Activated CD4-positive, alpha-beta T cell treated with anti-CD3 and anti-CD28 coated beads, Interleukin-2, amount 10 ng/mL, durations not matched to agents 24 days and 14 days (primary cell): ENCODE data around the gene CHRNA7. TPM values are rescaled to one million over a fixed set of nuclear protein-coding genes. Genes with fewer than 3 reads are reported as not detected.
"Not testable (repeated sequence)": the region's sequence is repeated elsewhere in the genome, so short reads cannot be mapped to it uniquely, and the experiment has no call there.

Experiments used
- DNase-seq: peaks from one replicate; pipeline ENCODE4 v3.0.0; 2022
- H3K27ac Mint-ChIP-seq: one replicate; pipeline ENCODE4 v1.8.0; 2022; ENCODE audit warnings: mild to moderate bottlenecking, mixed read lengths
- H3K27me3 Mint-ChIP-seq: one replicate; pipeline ENCODE4 v1.8.0; 2022; ENCODE audit warnings: mixed read lengths
- H3K36me3 Mint-ChIP-seq: one replicate; pipeline ENCODE4 v1.8.0; 2022; ENCODE audit warnings: low read depth, mild to moderate bottlenecking, mixed read lengths
- H3K4me1 Mint-ChIP-seq: one replicate; pipeline ENCODE4 v1.8.0; 2021; ENCODE audit warnings: mixed read lengths
- H3K4me3 Mint-ChIP-seq: one replicate; pipeline ENCODE4 v1.8.0; 2022; ENCODE audit warnings: mild to moderate bottlenecking, moderate library complexity, mixed read lengths
- H3K9me3 Mint-ChIP-seq: one replicate; pipeline ENCODE4 v1.8.0; 2021; ENCODE audit warnings: mixed read lengths
- intact Hi-C: fragments of 100-400 bp; cut with micrococcal nuclease; formaldehyde crosslinking; loops from one replicate; pipeline ENCODE4 v1.15.1; 2023
- total RNA-seq: library from RNA; stranded (reverse); gene quantifications from 2 replicates; pipeline ENCODE4 v1.2.3, GENCODE V29; 2022

Gene CHRNA7
- total RNA-seq, 1 donor from 2014 or later, result not detected

DNA sequence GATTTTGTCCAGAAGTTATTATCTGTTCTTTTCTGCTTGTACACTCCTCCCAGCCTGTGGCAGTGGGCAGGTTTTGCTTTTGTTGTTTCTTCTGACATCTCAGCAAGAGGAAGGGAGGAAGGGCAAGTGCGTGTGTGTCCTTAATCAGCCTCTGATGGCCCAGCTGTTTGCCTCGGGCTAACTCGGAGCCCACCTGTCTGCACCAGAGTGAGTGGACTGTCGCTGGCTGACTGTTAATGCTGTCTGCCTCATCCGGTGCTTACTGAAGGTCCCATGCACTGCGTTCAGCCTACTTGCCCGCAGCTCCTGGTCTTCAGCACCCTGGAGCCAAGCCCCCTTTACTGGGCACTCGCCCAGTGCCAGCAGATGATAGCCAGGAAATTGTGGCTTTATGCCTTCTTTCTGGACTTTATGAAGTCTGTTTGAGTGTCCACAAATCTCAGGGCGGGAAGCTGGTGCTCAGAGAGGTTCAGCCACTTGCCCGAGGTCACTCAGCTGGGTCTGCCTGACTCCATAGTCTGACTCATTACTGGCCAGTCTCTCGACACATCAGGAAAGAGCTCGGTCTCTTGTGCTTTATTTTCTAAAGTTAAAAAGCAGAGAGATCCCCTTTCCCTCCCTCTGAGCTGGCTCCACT lies 89.5 kb downstream of the CHRNA7 start:
- H3K27me3 Mint-ChIP-seq, result no peaks in the 10 kb centered on the region
- H3K4me1 Mint-ChIP-seq, result no peaks in the 10 kb centered on the region
- no peak overlapping the region for H3K27ac Mint-ChIP-seq
- H3K4me3 Mint-ChIP-seq, result no peak overlapping the region
- H3K36me3 Mint-ChIP-seq, result no peaks in the 10 kb centered on the region
- no peak for DNase-seq
- intact Hi-C loops, result no loop called here
- H3K9me3 Mint-ChIP-seq, result no peaks in the 10 kb centered on the region

DNA sequence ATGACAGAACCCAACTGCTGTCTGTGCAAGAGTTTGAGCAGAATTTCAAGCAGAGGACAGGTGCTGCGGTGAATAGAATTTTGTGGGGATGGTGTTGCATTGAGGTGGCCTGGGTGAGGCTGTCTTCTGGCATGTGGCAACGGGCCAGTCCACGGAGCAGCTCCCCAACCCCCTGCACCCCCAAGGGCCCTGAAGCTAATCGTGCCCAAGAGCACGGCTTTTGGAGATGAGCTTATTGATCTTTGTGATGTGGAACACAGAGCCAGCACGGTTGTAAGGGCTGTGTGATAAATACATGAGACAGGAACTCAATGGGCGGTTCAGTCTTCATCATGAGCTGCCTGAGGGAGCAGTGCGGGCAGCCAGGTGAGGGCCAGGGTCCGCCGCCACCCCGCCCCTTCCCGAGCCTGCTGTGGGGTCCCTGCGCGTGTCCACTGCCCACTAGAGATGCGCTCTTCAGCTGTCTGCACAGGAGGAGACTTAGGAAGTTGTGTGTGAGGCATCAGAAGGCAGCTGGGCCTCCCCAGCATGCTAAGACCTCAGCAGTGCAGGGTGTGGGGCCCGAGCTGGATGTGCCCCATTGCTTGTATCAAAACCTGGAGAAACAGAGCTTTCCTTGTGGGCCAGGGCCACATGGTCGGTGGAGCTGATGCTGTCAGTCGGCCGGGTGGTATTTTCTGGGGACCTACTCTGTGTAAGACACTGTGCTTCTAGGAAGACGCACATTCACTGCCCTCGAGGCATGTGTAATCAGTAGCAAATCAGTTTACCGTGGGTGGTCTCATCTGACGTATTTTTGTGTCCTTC lies 90.5 kb downstream of the CHRNA7 start:
- H3K27me3 Mint-ChIP-seq, result no peaks in the 10 kb centered on the region
- DNase-seq, result no peak
- H3K36me3 Mint-ChIP-seq, result no peaks in the 10 kb centered on the region
- no peaks in the 10 kb centered on the region for H3K9me3 Mint-ChIP-seq
- H3K4me3 Mint-ChIP-seq, result no peak overlapping the region
- intact Hi-C loops, result no loop called here
- no peaks in the 10 kb centered on the region for H3K4me1 Mint-ChIP-seq
- no peak overlapping the region for H3K27ac Mint-ChIP-seq

DNA sequence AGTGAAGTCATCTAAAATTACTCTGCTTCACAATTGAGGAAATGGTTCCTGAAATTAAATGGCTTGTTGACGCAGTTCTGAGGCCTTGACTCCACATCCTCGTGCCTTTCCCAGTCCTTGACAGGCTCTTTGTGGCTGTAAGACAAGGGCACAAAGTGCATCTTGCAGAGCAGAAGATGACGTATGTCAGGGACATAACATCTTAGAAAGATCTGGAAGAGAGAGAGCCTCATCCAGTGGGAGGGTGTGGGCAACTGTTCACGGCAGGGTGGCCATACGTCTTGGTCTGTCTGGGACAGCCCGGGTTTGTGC lies 91.0 kb downstream of the CHRNA7 start:
- no peaks in the 10 kb centered on the region for H3K4me1 Mint-ChIP-seq
- H3K27me3 Mint-ChIP-seq, result no peaks in the 10 kb centered on the region
- H3K4me3 Mint-ChIP-seq, result no peak overlapping the region
- H3K9me3 Mint-ChIP-seq, result no peaks in the 10 kb centered on the region
- no peak for DNase-seq
- H3K36me3 Mint-ChIP-seq, result no peaks in the 10 kb centered on the region
- no peak overlapping the region for H3K27ac Mint-ChIP-seq
- intact Hi-C loops, result no loop called here

DNA sequence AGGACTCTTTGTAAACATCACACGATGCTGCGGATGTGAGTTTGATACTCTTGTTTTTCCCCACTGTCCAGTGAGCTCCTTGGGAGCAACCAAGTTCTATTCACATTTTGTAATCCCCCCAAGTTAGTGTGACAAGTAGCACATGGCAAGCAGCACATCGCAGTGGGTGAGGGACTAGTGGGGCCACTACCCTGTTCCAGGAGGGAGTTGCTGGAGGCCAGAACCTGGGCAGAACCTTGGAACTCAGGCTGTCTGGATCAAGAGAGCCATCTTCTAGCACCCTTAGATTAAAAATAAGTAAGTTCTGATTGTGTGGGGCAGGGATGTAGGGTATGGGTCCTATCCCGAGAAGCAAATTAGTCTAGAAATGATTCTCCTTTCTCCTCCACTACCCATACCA lies 91.7 kb downstream of the CHRNA7 start:
- Mint-ChIP-seq H3K36me3 (no peaks in the 10 kb centered on the region), H3K4me1 (no peaks in the 10 kb centered on the region), H3K27me3 (no peaks in the 10 kb centered on the region), H3K9me3 (no peaks in the 10 kb centered on the region), H3K4me3 (no peak overlapping the region), H3K27ac (no peak overlapping the region)
- no peak for DNase-seq
- intact Hi-C loops, result no loop called here

DNA sequence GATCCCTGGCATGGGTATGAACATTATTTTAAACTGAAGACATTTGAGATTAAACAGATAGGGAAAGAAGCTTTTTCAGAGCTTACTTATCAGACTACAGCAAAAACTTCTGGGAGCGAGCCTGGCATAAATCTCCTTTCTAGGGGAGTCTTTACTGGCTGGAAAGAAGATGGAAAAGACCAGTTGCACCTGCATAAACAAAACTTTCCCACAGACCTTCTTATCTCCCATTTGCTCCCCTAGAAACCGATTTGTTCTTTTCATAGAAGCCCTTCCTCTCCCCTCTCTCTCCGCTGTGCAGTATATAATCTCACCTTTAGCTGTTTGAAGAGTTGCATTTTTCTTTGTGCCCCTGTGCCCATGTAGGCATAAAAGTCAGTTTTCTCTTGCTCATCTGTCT lies 93.2 kb downstream of the CHRNA7 start:
- Mint-ChIP-seq H3K4me3 (no peak overlapping the region), H3K9me3 (no peaks in the 10 kb centered on the region), H3K36me3 (no peaks in the 10 kb centered on the region), H3K27ac (no peak overlapping the region), H3K4me1 (no peaks in the 10 kb centered on the region), H3K27me3 (peaks cover 6% of the 10 kb centered on the region)
- no peak for DNase-seq
- intact Hi-C loops, result no loop called here

DNA sequence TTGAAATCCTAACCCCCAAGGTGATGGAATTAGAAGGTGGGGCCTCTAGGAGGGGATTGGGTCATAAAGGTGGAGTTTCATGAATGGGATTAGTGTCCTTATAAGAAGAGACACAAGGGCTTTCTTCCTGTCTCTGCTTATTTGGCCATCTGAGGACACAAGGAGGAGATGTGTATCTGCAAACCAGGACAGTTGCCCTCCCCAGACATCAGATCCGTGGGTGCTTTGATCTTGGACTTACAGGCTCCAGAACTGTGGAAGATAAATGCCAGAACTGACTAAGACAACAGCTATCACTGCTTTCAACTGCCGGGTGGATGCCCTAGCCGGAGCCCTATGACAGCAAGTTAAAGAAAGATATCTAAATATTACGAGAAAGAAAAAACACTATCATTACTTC lies 94.4 kb downstream of the CHRNA7 start:
- no peak overlapping the region for H3K27ac Mint-ChIP-seq
- H3K36me3 Mint-ChIP-seq, result no peaks in the 10 kb centered on the region
- H3K4me1 Mint-ChIP-seq, result no peaks in the 10 kb centered on the region
- H3K27me3 Mint-ChIP-seq, result peaks cover 9% of the 10 kb centered on the region
- no peak for DNase-seq
- intact Hi-C loops, result no loop called here
- H3K4me3 Mint-ChIP-seq, result no peak overlapping the region
- H3K9me3 Mint-ChIP-seq, result no peaks in the 10 kb centered on the region

DNA sequence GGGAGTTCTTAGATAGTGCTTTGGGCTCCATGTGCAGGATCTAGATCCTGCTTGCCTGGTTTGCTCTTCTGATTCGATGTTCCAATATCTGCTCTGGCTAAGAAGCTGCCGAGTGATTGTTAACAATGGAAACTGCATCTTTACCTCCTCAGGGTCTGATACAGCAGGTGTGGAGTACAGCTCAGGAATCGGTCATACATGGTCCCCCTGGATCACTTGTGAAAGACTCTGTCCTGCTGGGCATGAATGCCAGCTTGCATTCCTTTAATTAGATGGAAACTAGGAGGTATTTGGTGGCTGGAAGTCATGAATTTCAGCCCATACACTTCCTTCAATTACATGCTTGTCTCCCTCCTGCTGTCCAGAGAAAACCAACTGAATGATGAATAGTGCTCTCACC lies 95.3 kb downstream of the CHRNA7 start:
- DNase-seq, result no peak
- Mint-ChIP-seq H3K27me3 (peaks cover 9% of the 10 kb centered on the region), H3K36me3 (no peaks in the 10 kb centered on the region), H3K4me3 (no peak overlapping the region), H3K27ac (no peak overlapping the region), H3K4me1 (no peaks in the 10 kb centered on the region), H3K9me3 (no peaks in the 10 kb centered on the region)
- intact Hi-C loops, result no loop called here

DNA sequence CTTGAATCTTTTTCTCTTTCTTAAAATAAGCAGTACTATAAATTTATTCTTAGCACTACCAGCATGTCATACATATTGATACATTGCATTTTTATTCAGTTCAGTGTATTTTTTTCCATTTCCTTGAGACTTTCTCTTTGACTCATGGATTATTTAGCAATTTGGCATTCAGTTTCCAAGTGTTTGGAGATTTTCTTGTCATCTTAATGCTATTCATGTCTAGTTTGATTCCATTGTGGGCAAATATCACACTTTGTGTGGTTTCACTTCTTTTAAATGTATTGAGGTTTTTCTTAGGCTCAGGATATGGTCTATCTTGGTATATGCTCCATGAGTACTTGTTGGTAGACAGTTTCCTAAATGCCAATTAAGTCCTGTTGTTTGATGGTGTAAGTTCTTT lies 99.5 kb downstream of the CHRNA7 start:
- intact Hi-C loops, result no loop called here

DNA sequence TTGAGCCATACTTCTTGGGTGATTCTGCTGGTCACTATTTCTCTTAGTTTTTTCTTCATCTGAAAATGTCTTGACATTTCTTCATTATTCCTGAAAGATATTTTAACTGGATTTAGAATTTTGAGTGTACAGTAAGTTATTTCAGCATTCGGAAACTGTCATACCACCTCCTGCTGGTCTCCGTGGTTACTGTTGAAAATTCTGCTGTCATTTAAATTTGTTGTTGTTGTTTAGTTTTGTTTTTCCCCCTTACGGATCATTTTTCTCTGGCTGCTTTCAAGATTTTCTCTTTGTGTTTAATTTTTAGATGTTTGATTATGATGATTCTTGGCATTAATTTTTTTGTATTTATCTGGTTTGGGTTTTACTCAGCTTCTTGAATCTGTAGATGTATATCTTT lies 100.5 kb downstream of the CHRNA7 start:
- intact Hi-C loops, result no loop called here
- Mint-ChIP-seq H3K4me1 (no peaks in the 10 kb centered on the region), H3K36me3 (no peaks in the 10 kb centered on the region), H3K4me3 (no peak overlapping the region), H3K27ac (no peak overlapping the region), H3K27me3 (peaks cover 9% of the 10 kb centered on the region), H3K9me3 (no peaks in the 10 kb centered on the region)
- no peak for DNase-seq

More for the DNA sequence above, 99.5 kb downstream of the CHRNA7 start:
- no peak overlapping the region for H3K27ac Mint-ChIP-seq
- no peaks in the 10 kb centered on the region for H3K36me3 Mint-ChIP-seq
- no peaks in the 10 kb centered on the region for H3K4me1 Mint-ChIP-seq
- no peaks in the 10 kb centered on the region for H3K9me3 Mint-ChIP-seq
- DNase-seq, result no peak
- no peak overlapping the region for H3K4me3 Mint-ChIP-seq
- peaks cover 9% of the 10 kb centered on the region for H3K27me3 Mint-ChIP-seq

DNA sequence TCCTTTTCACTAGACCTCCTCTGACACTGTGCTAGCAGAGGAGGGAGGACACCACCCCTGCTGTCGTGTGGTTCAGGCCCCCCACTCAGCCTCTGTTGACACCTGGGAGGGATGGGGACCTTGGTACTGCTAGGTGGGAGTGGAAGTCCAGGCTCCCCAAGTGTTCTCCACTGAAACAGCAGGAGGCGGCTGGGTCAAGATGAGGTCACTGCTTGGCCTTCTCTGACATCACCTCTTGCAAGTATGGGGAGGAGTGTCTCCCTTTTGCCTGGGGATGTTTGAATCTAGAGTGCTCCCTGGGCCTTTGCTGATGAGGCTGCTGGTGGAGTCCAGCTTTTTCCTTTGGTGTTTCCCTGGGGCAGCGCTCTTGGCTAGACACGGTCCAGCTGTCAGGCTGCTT lies 101.5 kb downstream of the CHRNA7 start:
- Mint-ChIP-seq H3K4me3 (no peak overlapping the region), H3K4me1 (no peaks in the 10 kb centered on the region), H3K9me3 (no peaks in the 10 kb centered on the region), H3K36me3 (no peaks in the 10 kb centered on the region), H3K27me3 (peaks cover 9% of the 10 kb centered on the region), H3K27ac (no peak overlapping the region)
- no peak for DNase-seq
- intact Hi-C loops, result no loop called here

DNA sequence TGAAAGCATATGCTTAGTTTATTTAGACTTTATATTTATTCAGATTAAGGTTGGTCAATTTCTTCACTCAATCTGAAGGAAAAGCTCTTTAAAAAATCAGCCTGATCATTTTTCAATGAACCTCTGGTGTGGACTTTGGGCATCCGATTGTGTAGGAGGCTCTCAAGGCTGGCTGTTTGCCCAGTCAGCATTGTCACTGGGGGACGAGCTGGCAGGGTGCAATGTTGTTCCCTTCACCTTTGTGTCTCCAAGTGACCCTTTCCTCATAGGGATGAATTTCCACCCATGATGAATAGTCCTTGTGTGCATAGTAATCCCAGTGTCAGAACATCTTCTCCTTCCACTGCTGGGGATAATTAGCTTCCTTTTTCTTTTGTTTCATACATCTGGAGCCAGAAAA lies 102.5 kb downstream of the CHRNA7 start:
- Mint-ChIP-seq H3K27me3 (peaks cover 5% of the 10 kb centered on the region), H3K9me3 (no peaks in the 10 kb centered on the region), H3K27ac (no peak overlapping the region), H3K4me1 (no peaks in the 10 kb centered on the region), H3K4me3 (no peak overlapping the region), H3K36me3 (no peaks in the 10 kb centered on the region)
- intact Hi-C loops, result no loop called here
- DNase-seq, result no peak

DNA sequence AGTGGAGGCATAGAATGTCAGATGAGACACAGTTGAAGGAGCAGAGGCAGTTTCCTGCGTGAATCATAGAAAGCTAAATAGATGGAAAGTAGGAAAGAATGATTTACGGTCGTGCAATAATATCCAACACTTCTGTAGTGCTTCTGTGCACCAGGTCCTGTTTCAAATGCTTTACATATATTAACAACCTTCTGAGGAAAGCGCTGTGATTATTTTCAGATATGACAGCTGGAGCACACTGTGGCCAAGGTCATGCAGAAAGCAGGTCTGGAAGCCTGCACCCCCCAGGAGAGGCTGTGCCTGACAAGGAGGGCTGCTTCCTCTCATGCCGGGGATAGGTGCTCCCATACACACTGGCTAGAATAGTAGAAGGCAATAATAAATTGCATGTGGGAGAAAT lies 104.5 kb downstream of the CHRNA7 start:
- no peak overlapping the region for H3K27ac Mint-ChIP-seq

DNA sequence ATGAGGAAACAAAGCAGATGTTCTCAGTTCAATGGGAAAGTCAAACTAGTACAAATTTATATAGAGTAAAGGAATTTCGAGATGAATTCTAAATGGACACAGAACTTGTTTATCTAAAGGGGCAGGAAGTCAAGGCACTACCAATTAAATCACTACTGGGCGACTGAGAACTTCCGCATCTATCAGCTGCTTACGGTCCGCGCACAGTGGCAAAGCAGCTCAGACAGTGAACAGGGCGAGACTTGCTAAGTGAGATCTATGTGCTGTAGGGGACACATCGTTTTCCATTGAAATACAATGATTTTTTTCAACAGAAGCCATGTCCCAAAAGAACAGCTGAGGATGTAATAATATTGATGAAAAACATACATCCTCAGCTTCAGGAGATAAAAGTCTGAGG lies 105.0 kb downstream of the CHRNA7 start:
- Mint-ChIP-seq H3K4me3 (no peak overlapping the region), H3K36me3 (no peaks in the 10 kb centered on the region), H3K4me1 (no peaks in the 10 kb centered on the region), H3K27ac (no peak overlapping the region), H3K27me3 (no peaks in the 10 kb centered on the region), H3K9me3 (no peaks in the 10 kb centered on the region)
- DNase-seq, result no peak
- intact Hi-C loops, result no loop called here

More for the DNA sequence above, 104.5 kb downstream of the CHRNA7 start:
- Mint-ChIP-seq H3K4me1 (no peaks in the 10 kb centered on the region), H3K36me3 (no peaks in the 10 kb centered on the region), H3K9me3 (no peaks in the 10 kb centered on the region), H3K4me3 (no peak overlapping the region), H3K27me3 (no peaks in the 10 kb centered on the region)
- DNase-seq, result no peak
- intact Hi-C loops, result no loop called here

DNA sequence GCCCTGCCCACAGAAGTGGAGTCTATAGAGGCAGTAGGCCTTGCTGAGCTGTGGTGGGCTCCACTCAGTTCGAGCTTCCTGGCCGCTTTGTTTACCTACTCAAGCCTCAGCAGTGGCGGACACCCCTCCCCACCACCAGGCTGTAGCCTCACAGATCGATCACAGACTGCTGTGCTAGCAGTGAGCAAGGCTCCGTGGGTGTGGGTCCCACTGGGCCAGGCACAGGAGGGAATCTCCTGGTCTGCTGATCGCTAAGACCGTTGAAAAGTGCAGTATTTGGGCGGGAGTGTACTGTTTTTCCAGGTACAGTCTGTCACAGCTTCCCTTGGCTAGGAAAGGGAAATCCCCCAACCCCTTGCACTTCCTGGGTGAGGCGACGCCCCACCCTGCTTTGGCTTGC lies 115.2 kb downstream of the CHRNA7 start:
- H3K4me1 Mint-ChIP-seq, H3K36me3 Mint-ChIP-seq, H3K27me3 Mint-ChIP-seq, H3K27ac Mint-ChIP-seq, intact Hi-C loops, H3K4me3 Mint-ChIP-seq, DNase-seq, H3K9me3 Mint-ChIP-seq: not testable (repeated sequence)
